ENCODE measurements around the gene NCAPG2.

NCAPG2 gene

DNA sequence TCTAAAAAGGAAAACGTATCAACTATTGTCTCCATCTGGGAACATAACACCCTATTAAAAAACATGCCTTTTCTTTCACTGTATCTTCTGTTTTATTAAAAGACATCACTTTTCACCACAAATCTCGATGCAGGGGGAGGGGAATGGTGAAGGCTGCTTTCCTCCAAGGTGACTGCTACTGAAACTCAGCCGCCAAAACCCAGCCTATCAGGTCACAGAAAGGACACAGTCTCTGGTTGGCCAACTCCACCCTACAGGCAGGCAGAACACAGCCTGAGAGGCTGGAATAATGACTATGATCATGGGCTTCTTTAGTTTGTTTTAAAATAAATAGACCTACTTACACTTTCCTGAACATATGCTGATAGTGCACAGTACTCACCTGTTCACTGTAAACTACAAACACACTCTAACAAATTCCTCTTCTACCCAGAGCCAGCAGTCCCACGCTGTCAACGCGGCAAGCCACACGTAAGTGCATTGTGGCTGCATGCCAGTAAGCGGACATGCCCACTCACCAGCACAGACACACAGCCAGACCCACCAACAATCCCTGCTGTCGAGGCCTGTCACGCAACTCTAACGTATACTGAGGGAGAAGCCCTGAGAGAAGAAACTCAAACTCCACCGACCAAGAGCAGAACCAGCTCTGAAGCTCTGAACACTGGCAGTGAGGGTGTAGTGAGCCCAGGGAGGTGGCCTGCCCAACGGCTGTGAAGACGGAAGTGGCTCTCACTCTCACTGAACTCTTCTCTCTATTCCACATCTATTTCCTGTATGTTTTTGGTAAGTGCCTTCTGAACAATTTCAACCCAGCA is 41.8 kb downstream of the NCAPG2 start:
- Histone ChIP-seq H3K9me3 (ENCODE audit: control insufficient read depth in 2 of 2, low read length in 2 of 2) (no peaks in the 10 kb centered on the region), H3K4me1 (ENCODE audit: control insufficient read depth in 2 of 2, insufficient read depth in 2 of 2, low read length in 2 of 2) (no peaks in the 10 kb centered on the region), H3K9ac (ENCODE audit: low read depth in 1 of 2, low read length in 2 of 2) (no peak overlapping the region), H3K27me3 (ENCODE audit: control insufficient read depth in 2 of 2, insufficient read depth in 2 of 2, low read length in 2 of 2) (no peaks in the 10 kb centered on the region), H3K27ac (ENCODE audit: low read depth in 2 of 2, low read length in 2 of 2) (no peak overlapping the region), H3K36me3 (ENCODE audit: control insufficient read depth in 2 of 2, insufficient read depth in 2 of 2, low read length in 2 of 2) (peaks cover 5 to 7% of the 10 kb centered on the region in 2 donors), H3K4me3 (ENCODE audit: low read length in 2 of 2) (no peak overlapping the region)

DNA sequence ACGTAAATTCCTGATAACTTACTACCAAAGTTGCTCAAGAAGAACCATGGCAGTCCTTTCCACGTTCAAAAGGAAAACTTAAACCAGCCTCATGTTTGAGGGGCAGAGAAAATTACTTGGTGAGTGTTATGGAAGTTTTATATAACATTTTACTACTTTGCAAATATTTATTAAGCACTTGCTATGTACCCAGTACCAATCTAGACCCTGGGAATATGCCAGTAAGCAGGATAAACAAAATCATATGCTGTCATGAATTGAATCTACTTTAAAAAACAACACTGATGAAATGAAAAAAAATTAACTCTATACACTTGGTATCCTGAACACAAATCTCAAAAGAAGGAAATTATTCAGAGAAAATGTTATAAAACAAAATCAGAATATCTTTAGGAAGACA is 46.1 kb downstream of the NCAPG2 start:
- no peak overlapping the region for H3K4me3 ChIP-seq (ENCODE audit: low read length in 2 of 2)
- no peaks in the 10 kb centered on the region for H3K27me3 ChIP-seq (ENCODE audit: control insufficient read depth in 2 of 2, insufficient read depth in 2 of 2, low read length in 2 of 2)
- no peaks in the 10 kb centered on the region for H3K9me3 ChIP-seq (ENCODE audit: control insufficient read depth in 2 of 2, low read length in 2 of 2)
- H3K4me1 ChIP-seq (ENCODE audit: control insufficient read depth in 2 of 2, insufficient read depth in 2 of 2, low read length in 2 of 2) = no peaks in the 10 kb centered on the region
- H3K27ac ChIP-seq (ENCODE audit: low read depth in 2 of 2, low read length in 2 of 2) = no peak overlapping the region
- H3K36me3 ChIP-seq (ENCODE audit: control insufficient read depth in 2 of 2, insufficient read depth in 2 of 2, low read length in 2 of 2) = peaks cover 15 to 21% of the 10 kb centered on the region in 2 donors
- H3K9ac ChIP-seq (ENCODE audit: low read depth in 1 of 2, low read length in 2 of 2) = no peak overlapping the region

DNA sequence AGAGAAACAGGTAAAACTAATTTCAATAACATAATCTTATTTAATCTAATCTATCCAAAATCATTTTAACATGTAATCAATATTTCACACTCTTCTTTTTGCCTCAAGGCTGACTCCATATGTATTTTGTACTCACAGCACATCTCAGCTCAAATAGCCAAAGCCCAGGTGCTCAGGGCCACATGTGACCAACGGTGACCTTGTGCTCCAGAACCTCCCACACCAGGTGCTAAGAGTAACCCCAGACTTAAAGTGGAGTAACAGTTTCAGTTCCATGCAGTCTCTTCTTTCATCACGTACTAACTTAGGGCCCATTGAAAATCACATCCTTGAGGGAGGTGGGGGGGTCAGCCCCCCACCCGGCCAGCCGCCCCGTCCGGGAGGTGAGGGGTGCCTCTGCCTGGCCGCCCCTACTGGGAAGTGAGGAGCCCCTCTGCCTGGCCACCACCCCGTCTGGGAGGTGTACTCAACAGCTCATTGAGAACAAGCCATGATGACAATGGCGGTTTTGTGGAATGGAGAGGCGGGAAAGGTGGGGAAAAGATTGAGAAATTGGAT is 47.3 kb downstream of the NCAPG2 start:
- no peak overlapping the region for H3K4me3 ChIP-seq (ENCODE audit: low read length in 2 of 2)
- H3K4me1 ChIP-seq (ENCODE audit: control insufficient read depth in 2 of 2, insufficient read depth in 2 of 2, low read length in 2 of 2) = no peaks in the 10 kb centered on the region
- H3K27me3 ChIP-seq (ENCODE audit: control insufficient read depth in 2 of 2, insufficient read depth in 2 of 2, low read length in 2 of 2) = no peaks in the 10 kb centered on the region
- no peaks in the 10 kb centered on the region for H3K9me3 ChIP-seq (ENCODE audit: control insufficient read depth in 2 of 2, low read length in 2 of 2)
- H3K27ac ChIP-seq (ENCODE audit: low read depth in 2 of 2, low read length in 2 of 2) = no peak overlapping the region
- H3K36me3 ChIP-seq (ENCODE audit: control insufficient read depth in 2 of 2, insufficient read depth in 2 of 2, low read length in 2 of 2) = peaks cover 10 to 17% of the 10 kb centered on the region in 2 donors
- no peak overlapping the region for H3K9ac ChIP-seq (ENCODE audit: low read depth in 1 of 2, low read length in 2 of 2)

DNA sequence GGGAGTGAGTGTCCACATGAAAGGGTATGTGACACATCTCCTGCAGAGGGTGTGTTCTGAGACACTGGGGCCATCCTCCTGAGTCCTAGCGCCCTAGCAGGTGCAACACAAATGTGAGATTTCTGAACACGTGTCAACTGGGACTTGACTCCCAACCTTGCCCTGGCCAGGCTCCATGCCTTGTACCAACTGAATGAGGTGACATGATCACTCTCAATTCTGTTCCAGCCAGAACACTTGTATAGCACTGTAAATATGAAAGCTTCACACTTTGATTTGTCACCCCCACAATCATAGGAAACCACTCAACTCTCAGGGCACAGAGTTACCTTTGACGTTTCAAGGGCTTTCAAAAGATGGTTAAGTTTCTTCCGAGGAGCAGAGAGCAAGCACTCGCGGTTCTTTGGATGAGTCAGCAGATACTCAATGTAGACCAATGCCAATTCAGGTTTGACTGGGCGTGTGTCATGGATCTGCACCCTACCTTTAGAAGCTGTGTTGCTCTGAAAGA is 48.6 kb downstream of the NCAPG2 start:
- no peaks in the 10 kb centered on the region for H3K9me3 ChIP-seq (ENCODE audit: control insufficient read depth in 2 of 2, low read length in 2 of 2)
- peaks cover 10 to 22% of the 10 kb centered on the region in 2 donors for H3K36me3 ChIP-seq (ENCODE audit: control insufficient read depth in 2 of 2, insufficient read depth in 2 of 2, low read length in 2 of 2)
- no peak overlapping the region for H3K4me3 ChIP-seq (ENCODE audit: low read length in 2 of 2)
- H3K9ac ChIP-seq (ENCODE audit: low read depth in 1 of 2, low read length in 2 of 2) = no peak overlapping the region
- no peak overlapping the region for H3K27ac ChIP-seq (ENCODE audit: low read depth in 2 of 2, low read length in 2 of 2)
- no peaks in the 10 kb centered on the region for H3K4me1 ChIP-seq (ENCODE audit: control insufficient read depth in 2 of 2, insufficient read depth in 2 of 2, low read length in 2 of 2)
- H3K27me3 ChIP-seq (ENCODE audit: control insufficient read depth in 2 of 2, insufficient read depth in 2 of 2, low read length in 2 of 2) = no peaks in the 10 kb centered on the region

DNA sequence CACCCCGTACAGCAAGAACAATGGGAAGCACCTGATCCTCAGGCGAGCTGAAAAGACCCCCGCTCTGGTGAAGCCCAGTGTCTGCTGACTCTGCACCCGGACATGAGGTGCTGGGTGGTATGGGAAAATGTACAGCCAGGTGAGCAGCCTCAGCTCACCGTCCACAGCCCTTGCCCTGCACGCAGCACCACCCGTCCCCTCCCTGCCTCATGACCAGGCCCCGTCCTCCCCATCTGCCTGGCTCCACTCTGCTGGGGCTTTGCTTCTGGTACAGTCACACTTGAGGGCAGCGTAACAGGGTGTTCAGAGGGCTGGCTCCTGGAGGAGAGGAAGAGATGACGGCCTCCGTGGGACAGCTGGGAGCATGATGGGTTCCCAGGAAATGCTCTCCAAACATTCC is 49.1 kb downstream of the NCAPG2 start:
- Histone ChIP-seq H3K9me3 (ENCODE audit: control insufficient read depth in 2 of 2, low read length in 2 of 2) (no peaks in the 10 kb centered on the region), H3K36me3 (ENCODE audit: control insufficient read depth in 2 of 2, insufficient read depth in 2 of 2, low read length in 2 of 2) (peaks cover 10 to 19% of the 10 kb centered on the region in 2 donors), H3K4me3 (ENCODE audit: low read length in 2 of 2) (no peak overlapping the region), H3K4me1 (ENCODE audit: control insufficient read depth in 2 of 2, insufficient read depth in 2 of 2, low read length in 2 of 2) (no peaks in the 10 kb centered on the region), H3K27me3 (ENCODE audit: control insufficient read depth in 2 of 2, insufficient read depth in 2 of 2, low read length in 2 of 2) (no peaks in the 10 kb centered on the region), H3K9ac (ENCODE audit: low read depth in 1 of 2, low read length in 2 of 2) (no peak overlapping the region), H3K27ac (ENCODE audit: low read depth in 2 of 2, low read length in 2 of 2) (no peak overlapping the region)

DNA sequence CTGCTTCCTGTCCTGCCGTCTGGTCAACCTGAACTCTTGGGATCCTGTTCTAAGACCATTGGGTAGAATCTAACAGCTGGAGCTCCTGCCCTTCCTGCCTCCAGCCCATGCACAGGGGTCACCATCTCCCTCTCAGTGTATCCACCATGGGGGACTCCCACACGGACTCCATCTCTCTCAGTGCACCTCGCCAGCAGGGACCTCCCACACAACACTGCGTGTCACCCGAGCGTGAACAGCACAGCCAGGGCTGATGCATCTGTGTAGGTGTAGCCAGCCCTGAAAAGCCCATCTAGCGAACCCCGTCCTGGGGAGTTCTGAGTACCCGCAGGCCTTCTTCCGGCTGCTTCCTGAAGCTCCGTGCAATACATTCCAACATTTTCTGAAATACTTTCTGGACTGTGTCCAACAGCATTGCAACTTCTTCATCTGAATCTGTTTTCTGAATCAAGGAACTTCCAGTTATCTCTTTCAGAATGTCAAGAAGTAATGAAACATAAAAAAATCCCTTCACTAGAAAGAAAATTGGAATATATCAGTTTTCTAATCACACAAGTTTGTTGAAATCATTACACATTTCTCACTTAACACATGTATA is 52.5 kb downstream of the NCAPG2 start:
- no peaks in the 10 kb centered on the region for H3K27me3 ChIP-seq (ENCODE audit: control insufficient read depth in 2 of 2, insufficient read depth in 2 of 2, low read length in 2 of 2)
- no peak overlapping the region for H3K27ac ChIP-seq (ENCODE audit: low read depth in 2 of 2, low read length in 2 of 2)

DNA sequence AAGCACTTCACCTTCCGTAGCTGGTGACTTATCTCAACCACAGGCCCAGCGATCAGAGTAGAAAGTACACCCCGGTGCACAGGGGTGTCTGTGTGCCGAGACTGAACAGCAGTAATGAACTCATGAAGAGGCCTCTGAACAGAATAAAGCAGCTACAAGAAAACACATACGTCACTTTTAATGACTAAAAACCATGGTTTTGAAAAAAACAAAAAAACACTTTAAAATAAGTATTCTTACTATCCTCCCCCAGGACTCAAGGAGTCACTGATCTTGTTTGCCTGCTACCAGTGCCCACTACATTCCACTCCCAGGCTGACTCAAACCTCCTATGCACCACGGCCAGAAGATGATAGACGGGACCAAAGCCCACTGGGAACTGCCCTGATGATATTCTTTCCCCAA is 53.8 kb downstream of the NCAPG2 start:
- Histone ChIP-seq H3K36me3 (ENCODE audit: control insufficient read depth in 2 of 2, insufficient read depth in 2 of 2, low read length in 2 of 2) (peaks cover 9 to 10% of the 10 kb centered on the region in 2 donors), H3K27ac (ENCODE audit: low read depth in 2 of 2, low read length in 2 of 2) (no peak overlapping the region), H3K9me3 (ENCODE audit: control insufficient read depth in 2 of 2, low read length in 2 of 2) (no peaks in the 10 kb centered on the region), H3K27me3 (ENCODE audit: control insufficient read depth in 2 of 2, insufficient read depth in 2 of 2, low read length in 2 of 2) (no peaks in the 10 kb centered on the region), H3K4me1 (ENCODE audit: control insufficient read depth in 2 of 2, insufficient read depth in 2 of 2, low read length in 2 of 2) (no peaks in the 10 kb centered on the region), H3K4me3 (ENCODE audit: low read length in 2 of 2) (no peak overlapping the region), H3K9ac (ENCODE audit: low read depth in 1 of 2, low read length in 2 of 2) (no peak overlapping the region)

More for the DNA sequence above, 52.5 kb downstream of the NCAPG2 start:
- no peak overlapping the region for H3K4me3 ChIP-seq (ENCODE audit: low read length in 2 of 2)
- H3K4me1 ChIP-seq (ENCODE audit: control insufficient read depth in 2 of 2, insufficient read depth in 2 of 2, low read length in 2 of 2) = no peaks in the 10 kb centered on the region
- no peak overlapping the region for H3K9ac ChIP-seq (ENCODE audit: low read depth in 1 of 2, low read length in 2 of 2)
- H3K9me3 ChIP-seq (ENCODE audit: control insufficient read depth in 2 of 2, low read length in 2 of 2) = no peaks in the 10 kb centered on the region
- peaks cover 10 to 19% of the 10 kb centered on the region in 2 donors for H3K36me3 ChIP-seq (ENCODE audit: control insufficient read depth in 2 of 2, insufficient read depth in 2 of 2, low read length in 2 of 2)

DNA sequence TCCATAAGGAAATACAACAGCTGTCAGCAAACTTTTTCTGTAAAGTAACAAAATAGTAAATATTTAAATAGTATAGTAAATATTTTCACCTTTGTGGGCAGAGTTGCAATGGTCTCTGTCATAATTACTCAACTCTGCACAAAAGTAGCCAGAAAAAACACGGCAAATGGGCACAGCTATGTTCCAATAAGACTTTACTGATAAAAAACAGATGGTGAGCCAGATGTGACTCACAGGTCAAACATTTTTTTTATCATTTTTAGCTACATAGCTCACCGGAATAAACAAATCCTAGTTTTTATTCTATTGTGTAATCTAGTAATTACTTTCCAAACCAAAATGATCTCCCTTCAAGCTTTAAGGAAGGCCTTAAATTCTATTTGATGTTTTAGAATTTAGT is 55.3 kb downstream of the NCAPG2 start:
- no peaks in the 10 kb centered on the region for H3K27me3 ChIP-seq (ENCODE audit: control insufficient read depth in 2 of 2, insufficient read depth in 2 of 2, low read length in 2 of 2)
- H3K4me3 ChIP-seq (ENCODE audit: low read length in 2 of 2) = no peak overlapping the region
- H3K4me1 ChIP-seq (ENCODE audit: control insufficient read depth in 2 of 2, insufficient read depth in 2 of 2, low read length in 2 of 2) = no peaks in the 10 kb centered on the region
- no peak overlapping the region for H3K9ac ChIP-seq (ENCODE audit: low read depth in 1 of 2, low read length in 2 of 2)
- H3K9me3 ChIP-seq (ENCODE audit: control insufficient read depth in 2 of 2, low read length in 2 of 2) = no peaks in the 10 kb centered on the region
- H3K36me3 ChIP-seq (ENCODE audit: control insufficient read depth in 2 of 2, insufficient read depth in 2 of 2, low read length in 2 of 2) = peaks cover 3 to 12% of the 10 kb centered on the region in 2 donors
- no peak overlapping the region for H3K27ac ChIP-seq (ENCODE audit: low read depth in 2 of 2, low read length in 2 of 2)

DNA sequence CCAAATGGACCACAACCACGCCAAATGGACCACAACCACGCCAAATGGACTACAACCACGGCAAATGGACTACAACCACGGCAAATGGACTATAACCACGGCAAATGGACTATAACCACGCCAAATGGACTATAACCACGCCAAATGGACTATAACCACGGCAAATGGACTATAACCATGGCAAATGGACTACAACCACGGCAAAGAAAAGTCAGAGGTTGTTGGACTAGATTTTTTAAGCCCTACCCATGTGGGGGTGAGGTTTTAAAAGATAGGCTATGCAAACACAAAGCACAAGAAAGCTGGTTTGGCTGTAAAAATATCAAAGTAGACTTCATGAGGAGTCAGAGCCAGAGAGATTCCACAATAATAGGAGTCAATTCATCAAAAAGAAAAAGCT is 55.8 kb downstream of the NCAPG2 start:
- Histone ChIP-seq H3K4me1 (ENCODE audit: control insufficient read depth in 2 of 2, insufficient read depth in 2 of 2, low read length in 2 of 2) (no peaks in the 10 kb centered on the region), H3K27me3 (ENCODE audit: control insufficient read depth in 2 of 2, insufficient read depth in 2 of 2, low read length in 2 of 2) (no peaks in the 10 kb centered on the region), H3K4me3 (ENCODE audit: low read length in 2 of 2) (no peak overlapping the region), H3K27ac (ENCODE audit: low read depth in 2 of 2, low read length in 2 of 2) (no peak overlapping the region), H3K9me3 (ENCODE audit: control insufficient read depth in 2 of 2, low read length in 2 of 2) (no peaks in the 10 kb centered on the region), H3K9ac (ENCODE audit: low read depth in 1 of 2, low read length in 2 of 2) (no peak overlapping the region), H3K36me3 (ENCODE audit: control insufficient read depth in 2 of 2, insufficient read depth in 2 of 2, low read length in 2 of 2) (peaks cover 3 to 12% of the 10 kb centered on the region in 2 donors)

DNA sequence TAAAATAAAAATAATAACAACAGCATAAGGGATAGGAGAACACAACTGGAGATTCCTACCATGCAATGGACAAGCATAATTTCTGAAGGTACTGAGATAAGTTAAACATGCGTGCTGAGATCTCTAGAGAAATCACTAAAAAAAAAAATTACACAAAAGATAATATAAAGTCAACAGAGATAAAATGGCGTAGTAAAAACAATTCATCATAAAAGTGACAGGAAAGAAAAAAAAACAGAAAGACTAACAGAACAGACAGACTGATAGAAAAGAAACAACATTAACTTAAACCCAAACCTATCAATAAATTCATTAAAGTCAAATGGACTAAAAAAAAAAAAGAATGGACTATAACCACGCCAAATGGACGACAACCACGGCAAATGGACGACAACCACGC is 56.4 kb downstream of the NCAPG2 start:
- Histone ChIP-seq H3K4me1 (ENCODE audit: control insufficient read depth in 2 of 2, insufficient read depth in 2 of 2, low read length in 2 of 2) (no peaks in the 10 kb centered on the region), H3K4me3 (ENCODE audit: low read length in 2 of 2) (no peak overlapping the region), H3K27ac (ENCODE audit: low read depth in 2 of 2, low read length in 2 of 2) (no peak overlapping the region), H3K9me3 (ENCODE audit: control insufficient read depth in 2 of 2, low read length in 2 of 2) (no peaks in the 10 kb centered on the region), H3K36me3 (ENCODE audit: control insufficient read depth in 2 of 2, insufficient read depth in 2 of 2, low read length in 2 of 2) (peaks cover 3 to 12% of the 10 kb centered on the region in 2 donors), H3K27me3 (ENCODE audit: control insufficient read depth in 2 of 2, insufficient read depth in 2 of 2, low read length in 2 of 2) (no peaks in the 10 kb centered on the region), H3K9ac (ENCODE audit: low read depth in 1 of 2, low read length in 2 of 2) (no peak overlapping the region)
